RPMI8226 (cell line): ENCODE results near the gene NAA10.

Source experiments
- DNase-seq: peaks from one replicate; pipeline ENCODE4 v3.0.0-alpha.2; 2015

Gene NAA10

DNA sequence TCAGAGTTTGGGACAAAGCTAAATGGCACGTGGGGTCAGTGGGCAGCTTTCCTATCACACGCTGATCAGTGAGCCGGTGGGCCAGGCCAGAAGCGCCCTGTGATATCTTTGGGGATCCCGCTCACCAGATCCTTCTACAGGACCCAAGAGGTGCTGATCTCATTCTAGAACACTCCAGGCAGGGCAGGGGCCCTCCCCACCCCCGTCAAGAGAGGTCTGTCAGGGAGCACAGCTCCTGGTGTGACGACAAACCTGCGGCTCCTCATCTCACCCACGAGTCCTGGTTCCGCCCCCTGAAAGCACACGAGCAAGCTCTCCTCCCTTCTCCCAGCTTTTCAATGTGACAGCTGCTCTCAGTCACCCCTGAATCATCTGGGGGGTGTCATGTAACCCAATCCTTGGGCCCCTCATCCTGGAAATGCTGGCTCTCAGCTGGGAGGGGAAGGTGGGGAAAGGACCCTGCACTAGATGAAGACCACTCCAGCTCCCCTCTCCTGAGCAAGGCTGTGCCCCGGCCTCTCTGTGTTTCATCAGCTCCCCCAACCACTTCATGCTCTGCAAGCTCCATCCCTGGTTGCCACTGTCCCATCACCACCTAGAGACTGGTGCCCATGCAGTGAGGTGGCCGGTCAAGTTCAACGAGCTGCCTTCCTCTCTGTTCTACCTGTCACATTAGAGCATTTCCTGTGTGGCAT is 32.2 kb upstream of the NAA10 start:
- DNase-seq = peak; percentile 58

GRCh38 chrX:153966283-153966688 is 31.4 kb upstream of the NAA10 start:
- peak; percentile 69 for DNase-seq

GRCh38 chrX:153965406-153965805 is 30.6 kb upstream of the NAA10 start:
- DNase-seq = no peak

DNA sequence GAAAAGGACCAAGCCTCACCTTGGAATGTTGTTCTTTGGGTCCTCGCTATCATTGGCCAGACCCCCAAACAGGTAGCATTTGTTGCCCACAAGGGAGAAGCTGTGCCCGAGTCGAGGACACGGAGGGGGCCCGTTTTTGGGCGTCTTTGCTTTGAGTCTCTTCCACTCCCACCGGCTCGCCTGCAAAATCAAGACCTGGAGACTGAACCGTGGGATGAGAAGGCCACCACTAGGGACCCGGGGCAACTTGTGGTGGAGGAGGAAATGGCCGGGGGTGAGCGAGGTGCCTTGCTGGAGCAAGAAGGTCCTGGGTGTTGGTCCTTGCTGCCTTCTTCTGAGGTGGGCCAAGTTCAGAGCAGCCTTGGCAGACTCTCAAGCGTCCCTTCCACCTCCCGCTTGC is 29.3 kb upstream of the NAA10 start:
- DNase-seq = no peak

DNA sequence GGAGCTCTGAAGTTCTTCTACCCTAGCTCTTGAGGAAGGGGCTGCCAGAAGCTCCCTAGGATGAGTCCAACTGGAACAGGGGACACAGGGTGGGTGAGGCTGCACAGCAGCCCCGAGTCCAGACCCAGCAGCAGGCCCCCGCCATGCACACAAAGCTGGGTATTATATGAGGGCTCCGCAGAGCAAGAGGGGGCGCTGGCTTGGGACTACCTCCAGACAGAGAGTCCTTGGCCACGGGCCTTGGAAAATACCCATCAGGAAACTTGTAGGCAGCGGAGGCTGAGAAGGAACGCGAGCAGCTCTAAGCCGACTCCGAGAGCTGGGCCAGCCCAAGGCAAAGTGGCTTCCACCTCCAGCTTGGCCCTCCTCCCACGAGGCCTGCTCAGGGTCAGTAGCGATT is 28.7 kb upstream of the NAA10 start:
- no peak for DNase-seq

DNA sequence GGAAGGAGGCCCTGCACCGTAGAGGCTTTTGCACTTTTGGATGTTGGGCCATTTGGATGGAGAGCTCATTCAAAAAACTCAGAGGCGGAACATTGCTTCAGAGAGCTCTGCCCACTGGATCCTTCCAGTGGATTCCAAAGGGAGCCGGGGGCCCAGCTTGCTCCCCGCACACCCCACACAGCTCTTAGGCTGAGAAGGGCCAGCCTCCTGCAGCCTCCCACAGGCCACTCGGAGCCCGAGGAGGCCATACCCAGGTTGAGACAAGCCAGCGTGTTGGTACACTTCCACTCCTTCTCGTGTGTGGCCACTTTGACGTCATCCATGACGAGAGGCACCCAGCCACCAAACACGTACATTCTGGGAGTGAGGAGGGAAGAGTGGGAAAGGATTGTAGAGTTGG is 26.5 kb upstream of the NAA10 start:
- DNase-seq = no peak

DNA sequence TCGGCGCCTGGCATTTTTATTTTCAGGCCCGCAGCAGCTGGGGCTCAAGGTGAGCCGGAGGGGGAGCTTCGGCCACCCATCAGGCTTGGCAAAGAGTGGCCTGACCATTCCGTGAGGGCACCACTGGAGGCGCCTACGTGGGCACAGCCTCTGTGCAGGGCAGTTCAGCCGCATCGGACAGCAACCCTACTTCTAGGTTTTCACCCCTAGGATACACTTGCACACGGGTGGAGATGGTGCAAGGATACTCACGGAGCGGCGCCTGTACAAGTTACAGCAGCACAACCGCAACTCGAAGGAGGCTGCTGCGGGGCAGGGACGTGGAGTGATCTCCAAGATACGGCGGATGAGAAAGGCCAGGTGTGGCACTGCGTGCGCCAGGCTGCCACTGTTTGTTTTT is 25.9 kb upstream of the NAA10 start:
- DNase-seq = no peak

- no peak for DNase-seq
These were observed 25.2 kb upstream of the NAA10 start for GRCh38 chrX:153960077-153960476.

DNA sequence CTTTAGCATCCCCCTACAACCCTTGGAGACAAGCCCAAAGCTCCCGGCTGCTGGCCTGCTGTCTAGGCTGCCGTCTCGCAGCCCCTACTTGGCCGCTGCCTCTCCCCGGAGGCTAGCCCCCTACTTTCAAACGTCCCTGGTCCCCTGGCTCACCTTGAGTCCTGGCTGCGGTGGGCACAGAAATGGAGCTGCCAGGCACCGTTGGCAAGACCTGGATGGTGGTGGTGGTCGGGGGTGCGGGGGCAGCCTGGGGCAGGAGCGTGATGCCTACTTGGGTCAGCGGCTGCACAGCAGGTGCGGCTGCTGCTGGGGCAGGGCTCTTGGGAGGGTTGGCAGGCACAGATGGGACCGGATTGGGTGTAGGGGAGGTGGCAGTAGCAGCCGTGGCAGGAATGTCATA is 24.8 kb upstream of the NAA10 start:
- DNase-seq = no peak

DNA sequence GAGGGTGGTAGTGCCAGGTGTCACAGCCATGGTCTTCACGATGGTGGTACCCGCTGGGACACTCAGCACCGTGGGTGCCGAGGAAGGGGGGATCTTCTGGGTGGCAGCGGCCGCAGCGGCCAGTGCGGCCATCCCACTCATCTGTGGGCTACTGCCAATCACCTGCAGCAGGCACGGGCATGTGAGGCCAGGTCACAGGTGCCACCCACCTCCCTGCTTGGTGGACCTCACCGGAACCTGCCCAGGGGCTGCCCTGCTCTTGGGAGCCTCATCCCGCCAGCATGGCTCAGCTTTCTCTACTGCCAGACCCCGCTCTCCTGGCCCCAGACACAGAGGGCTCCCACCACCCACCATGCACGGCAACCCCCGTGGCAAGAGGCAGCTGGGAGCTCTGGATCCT is 23.8 kb upstream of the NAA10 start:
- DNase-seq = no peak

GRCh38 chrX:153957224-153957623 is 22.4 kb upstream of the NAA10 start:
- DNase-seq = no peak

- DNase-seq = no peak
These were observed 21.4 kb upstream of the NAA10 start for GRCh38 chrX:153956044-153956907.

DNA sequence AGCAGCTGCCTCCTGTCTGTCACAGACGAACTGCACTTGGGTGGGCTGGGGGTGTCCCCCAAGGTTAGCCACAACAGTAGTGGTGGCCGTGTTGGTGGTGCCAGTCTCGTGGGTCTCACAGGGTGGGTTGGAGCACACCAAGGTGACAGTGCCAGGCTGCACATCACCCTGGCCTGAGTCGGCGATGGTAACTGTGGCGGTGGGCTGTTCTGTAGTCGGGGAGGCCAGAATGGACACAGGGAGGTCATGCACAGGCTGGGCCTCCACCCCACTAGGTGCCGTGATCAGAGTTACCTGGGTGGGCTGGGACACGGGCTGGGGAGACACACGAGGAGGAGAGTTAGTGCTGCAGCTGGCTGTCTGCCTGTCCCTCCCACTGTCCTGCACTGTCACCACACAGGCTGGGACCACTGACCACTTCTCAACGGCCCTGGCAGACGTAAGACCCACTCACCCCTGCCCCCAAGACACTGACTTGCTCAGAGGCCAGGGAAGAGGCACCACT is 20.4 kb upstream of the NAA10 start:
- DNase-seq = no peak

DNA sequence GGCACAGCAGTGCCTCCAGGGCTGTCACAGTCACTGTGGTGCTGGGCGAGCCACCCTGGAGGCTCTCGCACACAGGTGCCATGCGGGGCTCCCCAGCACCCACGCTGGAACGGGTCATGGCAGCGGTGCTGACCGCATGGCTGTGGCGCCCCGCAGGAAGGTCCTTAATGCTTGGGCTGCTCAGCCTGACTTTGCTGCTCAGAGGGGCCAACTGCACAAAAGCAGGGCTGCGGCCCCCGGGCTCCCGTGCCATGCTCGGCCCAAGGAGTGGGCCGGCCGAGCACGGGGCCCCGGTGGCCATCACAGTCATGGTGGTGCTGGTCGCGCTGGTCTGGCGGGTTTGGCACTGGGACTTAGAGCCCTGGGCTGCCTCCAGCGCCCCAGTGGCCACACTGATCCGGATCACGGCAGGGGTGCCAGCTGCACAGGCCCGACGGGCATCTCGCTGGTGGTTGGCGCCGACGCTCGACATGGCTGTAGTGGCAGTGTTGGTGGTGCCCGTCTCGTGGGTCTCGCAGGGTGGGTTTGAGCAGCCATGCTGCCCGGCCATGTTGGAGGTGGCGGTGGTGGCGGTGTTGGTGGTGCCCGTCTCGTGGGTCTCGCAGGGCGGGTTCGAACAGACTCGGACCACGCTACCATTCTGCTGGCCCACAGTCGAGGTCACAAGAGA is 19.9 kb upstream of the NAA10 start:
- no peak for DNase-seq

DNA sequence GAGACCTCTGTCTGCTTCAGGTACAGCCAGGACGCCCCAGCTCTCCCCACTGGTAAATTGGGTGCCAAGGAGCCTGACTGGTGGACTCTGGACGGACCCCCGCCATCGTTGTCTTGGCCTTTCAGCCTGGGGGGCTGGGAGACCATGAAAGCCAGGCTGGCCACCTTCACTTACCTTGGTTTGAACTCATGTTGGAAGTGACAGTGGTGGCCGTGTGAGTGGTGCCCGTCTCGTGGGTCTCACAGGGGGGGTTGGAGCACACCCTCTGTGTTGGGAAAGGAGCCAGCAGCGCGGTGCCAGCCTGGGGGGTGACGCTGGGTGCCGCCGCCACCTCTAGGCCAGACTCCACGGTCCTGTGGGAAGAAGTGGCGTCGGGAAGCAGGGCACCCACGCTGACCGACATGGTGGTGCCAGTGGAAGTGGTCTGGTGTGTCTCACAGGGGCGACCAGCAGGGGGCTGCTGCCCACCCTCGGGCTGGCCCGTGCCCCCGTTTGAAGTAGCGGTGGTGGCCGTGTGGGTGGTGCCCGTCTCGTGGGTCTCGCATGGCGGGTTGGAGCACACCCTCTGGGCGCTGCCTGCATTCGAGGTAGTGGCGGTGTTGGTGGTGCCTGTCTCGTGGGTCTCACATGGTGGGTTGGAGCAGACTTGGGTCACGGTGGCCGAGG is 19.2 kb upstream of the NAA10 start:
- DNase-seq = no peak

GRCh38 chrX:153953342-153953830 is 18.5 kb upstream of the NAA10 start:
- peak; percentile 61 for DNase-seq

- no peak for DNase-seq
These were observed 17.7 kb upstream of the NAA10 start for GRCh38 chrX:153952373-153953026.

DNA sequence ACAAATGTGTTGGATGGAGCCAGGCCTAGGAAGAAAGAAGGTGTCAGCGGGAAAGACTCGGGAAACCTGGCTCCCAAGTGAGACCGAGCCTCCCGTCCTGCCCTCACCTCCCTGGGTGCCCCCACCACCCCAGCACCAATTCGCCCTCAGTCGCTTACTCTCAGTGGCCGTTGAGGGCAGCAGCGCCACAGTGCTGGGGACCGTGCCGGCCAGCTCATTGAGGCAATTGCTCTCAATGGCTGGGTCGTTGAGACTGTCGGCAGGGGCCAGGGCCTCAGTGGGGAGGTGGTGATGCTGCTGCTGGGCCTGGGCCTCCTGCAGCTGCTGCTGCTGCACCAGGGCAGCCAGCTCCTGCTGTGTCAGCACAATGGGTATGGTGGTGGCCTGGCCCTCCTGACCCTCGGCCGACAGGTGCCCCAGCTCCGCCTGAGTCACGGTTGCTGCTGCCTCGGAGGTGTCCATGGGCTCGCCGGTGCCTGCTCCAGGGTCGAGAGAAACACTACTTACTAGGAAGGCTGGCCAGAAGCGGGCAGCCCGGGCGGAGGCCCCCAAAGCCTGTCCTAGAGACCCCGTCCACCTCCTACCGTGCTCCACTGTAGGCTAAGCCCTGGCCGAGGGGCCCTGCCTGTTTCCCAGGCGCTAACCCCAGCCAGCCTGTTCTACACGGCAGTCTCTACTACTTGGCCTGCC is 17.0 kb upstream of the NAA10 start:
- DNase-seq = no peak

DNA sequence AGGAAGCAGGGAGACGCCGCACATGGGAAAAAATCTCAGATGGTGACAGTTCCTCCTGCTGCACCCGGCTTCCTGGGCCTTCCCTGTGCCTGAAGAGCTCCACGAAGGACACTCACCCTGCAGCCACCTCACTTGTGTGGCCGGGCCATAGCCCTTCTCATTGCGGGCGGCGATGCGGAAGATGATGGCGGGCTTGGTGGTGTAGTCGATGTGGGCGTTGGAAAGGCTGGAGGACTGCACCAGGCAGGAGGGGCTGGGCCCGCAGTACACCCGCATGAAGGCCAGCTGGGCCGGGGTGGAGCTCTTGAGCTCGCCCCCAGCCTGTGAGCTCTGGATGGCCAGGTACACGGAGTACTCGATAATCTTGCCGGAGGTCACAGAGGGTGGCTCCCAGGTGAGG is 15.3 kb upstream of the NAA10 start:
- DNase-seq = no peak

GRCh38 chrX:153948847-153949805 is 14.3 kb upstream of the NAA10 start:
- no peak for DNase-seq
